Measurements from ENCODE around the gene IL1RAPL2. TPM values are rescaled to one million over a fixed set of nuclear protein-coding genes. Genes with fewer than 3 reads are reported as not detected.

Gene IL1RAPL2
- total RNA-seq, 1 donor from 2014 or later, result not detected

GRCh38 chrX:105282077-105282476 is 716.1 kb downstream of the IL1RAPL2 start:
- H3K4me1 Mint-ChIP-seq, result no peaks in the 10 kb centered on the region
- CTCF ChIA-PET, result no interaction called here

GRCh38 chrX:105297041-105297440 is 731.0 kb downstream of the IL1RAPL2 start:
- intact Hi-C loops (cut with micrococcal nuclease), result no loop called here
- Mint-ChIP-seq H3K27ac (no peak overlapping the region), H3K36me3 (ENCODE audit: low read depth) (no peaks in the 10 kb centered on the region), H3K9me3 (peaks cover 2% of the 10 kb centered on the region), H3K4me1 (no peaks in the 10 kb centered on the region), H3K4me3 (no peak overlapping the region), H3K27me3 (no peaks in the 10 kb centered on the region)
- no peak for TF ChIP-seq CTCF (IDR thresholded peaks at IDR 0.05)
- DNase-seq (no peak), ATAC-seq (ENCODE audit: low read depth) (no peak)
- ChIA-PET POLR2A (no interaction called here), CTCF (no interaction called here)

More at GRCh38 chrX:105282077-105282476, 716.1 kb downstream of the IL1RAPL2 start:
- no peaks in the 10 kb centered on the region for H3K36me3 Mint-ChIP-seq (ENCODE audit: low read depth)
- H3K27ac Mint-ChIP-seq, result no peak overlapping the region
- TF ChIP-seq CTCF (IDR thresholded peaks at IDR 0.05), result no peak
- H3K27me3 Mint-ChIP-seq, result no peaks in the 10 kb centered on the region
- H3K9me3 Mint-ChIP-seq, result no peaks in the 10 kb centered on the region
- DNase-seq (no peak), ATAC-seq (ENCODE audit: low read depth) (no peak)
- intact Hi-C loops (cut with micrococcal nuclease), result no loop called here
- H3K4me3 Mint-ChIP-seq, result no peak overlapping the region
- POLR2A ChIA-PET, result no interaction called here

GRCh38 chrX:105299286-105299685 is 733.3 kb downstream of the IL1RAPL2 start:
- no peaks in the 10 kb centered on the region for H3K36me3 Mint-ChIP-seq (ENCODE audit: low read depth)
- intact Hi-C loops (cut with micrococcal nuclease), result no loop called here
- ChIA-PET CTCF (no interaction called here), POLR2A (no interaction called here)
- H3K9me3 Mint-ChIP-seq, result peaks cover 2% of the 10 kb centered on the region
- ATAC-seq (ENCODE audit: low read depth) (no peak), DNase-seq (no peak)
- no peak overlapping the region for H3K27ac Mint-ChIP-seq
- H3K4me3 Mint-ChIP-seq, result no peak overlapping the region
- no peaks in the 10 kb centered on the region for H3K4me1 Mint-ChIP-seq
- TF ChIP-seq CTCF (IDR thresholded peaks at IDR 0.05), result no peak
- no peaks in the 10 kb centered on the region for H3K27me3 Mint-ChIP-seq

GRCh38 chrX:105302246-105302645 is 736.2 kb downstream of the IL1RAPL2 start:
- ChIA-PET POLR2A (no interaction called here), CTCF (no interaction called here)
- Mint-ChIP-seq H3K9me3 (peaks cover 2% of the 10 kb centered on the region), H3K36me3 (ENCODE audit: low read depth) (no peaks in the 10 kb centered on the region), H3K4me3 (no peak overlapping the region), H3K4me1 (no peaks in the 10 kb centered on the region), H3K27me3 (no peaks in the 10 kb centered on the region), H3K27ac (no peak overlapping the region)
- no peak for TF ChIP-seq CTCF (IDR thresholded peaks at IDR 0.05)
- no peak for ATAC-seq (ENCODE audit: low read depth)
- intact Hi-C loops (cut with micrococcal nuclease), result no loop called here
- no peak for DNase-seq

- intact Hi-C loops (cut with micrococcal nuclease), result no loop called here
- no peak for DNase-seq
- H3K36me3 Mint-ChIP-seq (ENCODE audit: low read depth), result no peaks in the 10 kb centered on the region
- ChIA-PET POLR2A (no interaction called here), CTCF (no interaction called here)
- no peaks in the 10 kb centered on the region for H3K9me3 Mint-ChIP-seq
- TF ChIP-seq CTCF (IDR thresholded peaks at IDR 0.05), result no peak
- no peak overlapping the region for H3K4me3 Mint-ChIP-seq
- H3K4me1 Mint-ChIP-seq, result no peaks in the 10 kb centered on the region
- H3K27ac Mint-ChIP-seq, result no peak overlapping the region
- H3K27me3 Mint-ChIP-seq, result no peaks in the 10 kb centered on the region
- no peak for ATAC-seq (ENCODE audit: low read depth)
These were observed 741.8 kb downstream of the IL1RAPL2 start for GRCh38 chrX:105307762-105308161.

Data from activated B cell treated with CpG ODN at 0.5 μM for 24 hours (primary cell).